Skin epidermis (tissue), 12 donors: ENCODE measurements around the gene SDK2.

Experiments
- H3K27ac ChIP-seq, 21 experiments: fragments of 200-600 bp; sonication (generic) in 11 of 21; one replicate each; pipeline ENCODE4 v1.5.0; 2020; ENCODE audit warnings: mild to moderate bottlenecking in 3 of 21, inconsistent platforms in 2 of 21, moderate library complexity in 2 of 21
- H3K4me3 ChIP-seq, 7 experiments: fragments of 200-600 bp; sonication (generic) in 2 of 7; one replicate each; pipeline ENCODE4 v1.5.0; 2020; ENCODE audit warnings: inconsistent platforms in 2 of 7, mild to moderate bottlenecking in 2 of 7, moderate library complexity in 1 of 7

SDK2 gene

DNA sequence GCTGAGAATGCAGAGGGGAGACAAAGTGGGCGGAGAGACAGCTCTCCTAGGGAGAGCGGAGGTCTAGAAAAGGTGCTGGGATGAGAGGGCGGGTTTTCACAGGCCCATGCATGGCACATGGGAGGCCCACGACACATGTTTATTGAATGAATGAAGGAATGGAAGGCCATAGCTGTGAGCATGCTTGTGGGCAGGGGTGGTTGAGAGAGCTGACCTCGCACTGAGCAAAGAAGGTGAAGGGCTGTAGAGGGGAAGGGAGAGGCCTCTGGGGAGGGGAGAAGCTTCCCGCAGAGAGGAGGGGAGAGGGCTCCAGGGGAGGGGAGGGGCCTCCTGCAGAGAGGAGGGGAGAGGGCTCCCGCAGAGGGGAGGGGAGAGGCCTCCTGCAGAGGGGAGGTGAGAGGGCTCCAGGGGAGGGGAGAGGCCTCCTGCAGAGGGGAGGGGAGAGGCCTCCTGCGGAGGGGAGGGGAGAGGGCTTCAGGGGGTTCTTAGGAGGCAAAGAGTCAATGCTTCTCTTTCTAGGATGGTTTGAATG lies 27.3 kb downstream of the SDK2 start:
- H3K27ac ChIP-seq: no peak overlapping the region
- H3K4me3 ChIP-seq: no peak overlapping the region

DNA sequence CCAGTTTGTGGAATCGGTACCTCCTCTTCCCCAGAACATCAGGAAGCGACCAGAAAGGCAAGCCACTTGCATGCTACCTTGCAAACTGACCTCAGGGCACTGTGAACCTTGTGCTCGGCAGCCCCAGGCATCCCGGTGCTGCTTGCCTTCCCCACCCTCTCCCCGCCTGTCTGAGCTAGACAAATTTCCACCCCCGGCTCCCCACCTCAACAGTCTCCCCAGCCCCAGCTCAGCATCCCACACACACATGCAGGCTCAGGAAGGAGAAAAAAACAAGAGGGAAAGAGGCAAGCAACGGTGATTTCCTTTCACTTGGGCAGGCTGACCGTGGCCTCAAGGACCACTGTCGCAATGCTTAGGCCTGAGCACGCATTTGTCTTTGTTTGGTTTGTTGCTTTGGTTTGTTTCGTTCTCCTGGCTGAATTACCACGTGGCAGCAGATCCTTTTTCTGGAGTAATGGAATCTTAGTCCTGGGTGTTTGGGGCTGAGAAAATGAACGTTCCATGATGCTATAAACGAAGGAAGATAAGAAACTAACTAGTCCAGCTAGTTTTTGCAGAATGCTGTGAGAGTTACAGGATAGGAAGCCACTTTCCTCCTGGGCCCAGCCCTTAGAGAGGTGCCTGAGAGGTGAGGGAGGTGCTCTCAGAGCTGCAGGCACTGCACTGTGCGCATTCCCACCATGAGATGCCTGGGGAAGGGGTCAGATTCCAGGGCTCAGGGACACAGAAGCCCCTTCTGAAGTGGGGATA lies 27.9 kb downstream of the SDK2 start:
- peak overlapping the region in 1 of 21 experiments; percentile 14 for H3K27ac ChIP-seq
- no peak overlapping the region for H3K4me3 ChIP-seq

DNA sequence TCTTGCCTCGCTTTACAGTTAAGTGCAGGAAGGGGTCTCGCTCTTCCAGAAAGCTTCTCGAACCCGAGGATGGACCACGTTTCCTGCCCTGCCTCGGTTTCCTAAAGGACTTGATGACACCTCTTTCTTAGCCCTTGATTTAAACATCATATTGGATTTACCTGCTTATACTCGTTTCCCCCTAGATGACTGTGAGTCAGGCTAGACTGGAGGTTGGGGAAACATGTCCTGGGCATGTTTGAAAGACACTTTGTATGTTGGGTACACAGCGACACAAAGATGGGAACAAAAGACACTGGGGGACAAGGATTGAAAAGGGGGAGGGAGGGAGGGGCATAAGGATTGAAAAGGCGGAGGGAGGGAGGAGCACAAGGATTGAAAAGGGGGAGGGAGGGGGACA lies 30.0 kb downstream of the SDK2 start:
- Histone ChIP-seq H3K27ac (peak overlapping the region in 10 of 21 experiments; percentile 5 to 65 (median 33)), H3K4me3 (no peak overlapping the region)

DNA sequence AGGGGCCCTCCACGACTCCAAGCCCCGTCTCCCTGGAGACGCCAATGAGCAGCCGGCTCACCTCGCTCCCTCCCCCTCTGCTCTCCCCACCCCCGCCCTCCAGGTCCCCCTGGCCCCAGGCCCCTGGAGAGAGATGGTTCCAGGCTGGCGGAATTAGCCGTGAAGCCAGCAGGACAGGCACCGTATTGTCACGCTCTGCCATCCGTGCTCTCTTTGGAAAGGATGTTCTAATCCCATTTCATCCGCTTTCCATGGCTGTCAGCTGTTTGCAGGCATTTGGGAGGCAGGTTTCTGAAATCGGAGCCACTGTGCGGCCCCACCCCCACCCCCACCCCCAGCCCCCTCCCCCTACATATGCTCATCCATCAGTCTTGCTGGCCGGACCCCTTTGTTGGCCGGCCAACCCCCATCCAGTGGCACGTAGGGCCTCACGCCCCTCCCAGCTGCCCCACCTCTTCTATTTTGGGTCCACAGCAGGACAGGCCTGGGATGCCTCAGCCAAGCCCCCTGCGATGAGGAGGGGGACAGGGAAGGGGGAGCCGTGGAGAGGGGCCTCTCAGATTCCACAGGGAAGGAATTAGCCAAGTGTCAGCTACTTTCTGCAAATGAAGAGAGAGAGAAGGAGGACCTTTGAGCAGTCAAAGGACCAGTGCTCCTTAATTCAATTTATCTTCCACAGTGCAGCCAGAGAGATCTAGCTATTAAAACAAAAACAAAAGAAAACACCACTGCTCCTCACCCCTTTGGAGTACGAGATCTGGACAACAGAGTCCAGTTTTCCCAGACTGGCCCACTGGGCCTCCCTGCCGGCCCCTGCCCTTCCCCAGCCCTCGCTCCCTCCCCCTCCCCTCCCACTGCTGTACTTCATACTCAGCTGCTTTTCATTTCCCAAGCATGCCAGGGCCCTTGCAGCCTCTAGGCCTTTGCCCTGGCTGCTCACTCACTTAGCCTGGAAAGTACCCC lies 30.7 kb downstream of the SDK2 start:
- Histone ChIP-seq H3K4me3 (no peak overlapping the region), H3K27ac (peak overlapping the region in 11 of 21 experiments; percentile 1 to 65 (median 29))

DNA sequence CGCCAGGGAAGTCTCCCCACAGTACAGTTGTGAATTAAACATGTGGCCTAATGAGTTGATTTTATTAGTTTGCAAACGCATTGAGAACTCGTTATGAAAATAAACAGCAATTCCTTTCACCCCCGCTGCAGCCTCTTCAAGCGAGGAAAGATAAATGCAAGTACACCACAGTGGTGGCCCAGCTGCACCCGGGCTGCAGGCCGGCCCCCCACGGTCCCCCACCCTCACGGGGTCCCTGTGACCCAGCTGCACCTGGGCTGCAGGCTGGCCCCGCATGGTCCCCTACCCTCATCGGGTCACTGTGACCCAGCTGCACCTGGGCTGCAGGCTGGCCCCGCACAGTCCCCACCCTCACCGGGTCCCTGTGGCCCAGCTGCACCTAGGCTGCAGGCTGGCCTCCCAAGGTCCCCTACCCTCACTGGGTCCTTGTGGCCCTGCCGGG lies 32.2 kb downstream of the SDK2 start:
- Histone ChIP-seq H3K4me3 (no peak overlapping the region), H3K27ac (no peak overlapping the region)

DNA sequence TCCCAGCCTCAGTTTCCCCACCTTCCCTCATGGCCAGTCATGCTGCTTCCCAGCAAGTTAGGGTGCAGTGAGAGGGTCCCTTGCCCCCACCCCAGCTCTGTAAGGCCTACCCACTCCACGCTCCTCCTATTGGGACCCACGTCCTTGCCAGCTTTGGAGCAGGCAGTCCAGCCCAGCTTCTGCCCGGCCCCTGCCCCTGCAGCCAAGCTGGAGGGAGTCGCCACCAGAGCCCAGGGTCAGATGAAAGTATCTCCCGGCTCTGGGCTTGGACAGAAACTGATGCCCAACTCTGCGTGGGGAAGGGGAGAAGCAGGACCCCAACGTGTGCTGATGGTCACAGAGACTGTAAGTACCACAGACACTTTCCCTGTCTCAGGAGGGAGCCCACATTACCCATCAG lies 32.6 kb downstream of the SDK2 start:
- Histone ChIP-seq H3K27ac (no peak overlapping the region), H3K4me3 (no peak overlapping the region)

DNA sequence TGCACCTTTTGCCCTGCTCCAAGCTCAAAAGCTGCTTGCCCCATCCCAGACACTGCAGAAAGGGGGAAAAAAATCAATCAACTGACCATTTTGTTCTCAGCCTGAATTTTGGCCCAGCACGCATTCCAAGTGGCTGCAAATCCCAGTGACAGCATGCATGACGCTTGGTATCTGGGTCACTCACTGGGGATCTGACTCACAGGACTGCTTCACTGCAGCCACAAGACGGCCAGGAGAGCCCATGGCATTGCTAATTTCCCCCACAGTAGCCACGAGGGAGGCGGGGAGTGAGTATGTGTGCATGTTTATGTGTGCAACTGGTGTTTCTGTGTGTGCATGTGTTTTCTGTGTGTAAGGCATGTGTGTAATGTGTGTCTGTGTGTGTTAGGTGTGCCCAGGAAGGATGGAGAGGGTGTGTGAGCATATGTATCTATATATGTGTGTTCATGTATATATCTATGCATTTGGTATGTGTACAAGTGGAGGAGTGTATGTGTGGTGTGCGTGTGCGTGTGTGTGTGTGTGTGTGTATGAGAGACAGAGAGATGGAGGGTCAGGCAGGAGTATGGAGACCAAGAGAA lies 33.8 kb downstream of the SDK2 start:
- Histone ChIP-seq H3K4me3 (no peak overlapping the region), H3K27ac (no peak overlapping the region)

DNA sequence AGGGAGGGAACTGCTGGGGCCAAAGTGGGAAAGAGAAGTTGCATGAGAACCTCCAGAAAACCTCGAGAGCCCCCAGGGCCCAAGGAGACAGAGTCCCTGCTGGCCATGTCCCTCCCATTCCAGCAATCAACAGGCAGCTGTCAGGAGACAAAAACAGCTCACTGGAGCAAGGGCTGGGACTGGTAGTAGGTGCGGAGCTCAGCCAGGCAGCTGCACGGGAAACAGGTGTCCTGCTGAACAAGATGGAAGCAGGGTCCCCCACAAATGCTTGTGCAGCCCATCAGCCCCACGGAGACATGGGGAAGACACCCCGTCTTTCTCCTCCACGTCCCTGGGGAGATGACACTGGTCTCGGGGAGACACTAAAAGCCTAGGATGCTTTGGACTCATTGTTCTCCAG lies 34.5 kb downstream of the SDK2 start:
- Histone ChIP-seq H3K4me3 (no peak overlapping the region), H3K27ac (no peak overlapping the region)

DNA sequence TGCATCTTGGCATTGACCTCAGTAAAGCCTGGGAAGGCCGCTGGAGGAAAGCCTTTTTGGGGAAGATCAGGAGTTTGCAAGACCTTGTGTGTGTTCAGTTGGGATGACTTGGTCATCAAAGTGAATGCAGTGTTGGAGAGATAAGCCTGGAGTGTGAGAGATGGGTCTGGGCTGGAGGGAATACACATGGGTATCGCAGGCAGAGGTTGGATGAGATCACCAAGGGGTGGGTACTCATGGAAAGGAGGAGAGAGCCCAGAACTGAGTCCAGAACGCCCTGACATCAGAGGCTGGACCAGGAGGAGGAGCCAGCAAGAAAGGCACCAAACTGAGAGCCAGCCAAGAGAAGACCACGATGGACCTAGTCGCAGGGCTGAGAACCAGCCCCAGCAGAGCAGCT lies 35.2 kb downstream of the SDK2 start:
- no peak overlapping the region for H3K27ac ChIP-seq
- no peak overlapping the region for H3K4me3 ChIP-seq

DNA sequence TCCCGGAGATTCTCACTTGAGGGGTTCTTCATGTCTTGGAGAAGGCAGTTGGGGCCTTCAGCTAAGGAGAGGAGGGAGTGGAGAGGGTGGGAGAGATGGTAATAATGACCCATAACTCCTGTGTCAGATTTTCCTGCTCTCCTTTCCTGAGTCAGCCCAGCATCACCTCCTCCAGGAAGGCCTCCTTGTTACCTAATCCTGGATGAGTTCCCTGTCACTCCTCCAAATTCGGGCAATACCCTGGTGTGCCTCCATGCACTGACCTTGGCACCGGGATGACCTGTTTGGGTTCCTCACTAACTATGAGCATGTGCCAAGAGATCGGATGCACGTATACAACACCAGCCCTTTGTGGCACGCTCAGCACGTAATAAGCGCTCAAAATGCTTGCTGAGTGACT lies 38.8 kb downstream of the SDK2 start:
- no peak overlapping the region for H3K27ac ChIP-seq

DNA sequence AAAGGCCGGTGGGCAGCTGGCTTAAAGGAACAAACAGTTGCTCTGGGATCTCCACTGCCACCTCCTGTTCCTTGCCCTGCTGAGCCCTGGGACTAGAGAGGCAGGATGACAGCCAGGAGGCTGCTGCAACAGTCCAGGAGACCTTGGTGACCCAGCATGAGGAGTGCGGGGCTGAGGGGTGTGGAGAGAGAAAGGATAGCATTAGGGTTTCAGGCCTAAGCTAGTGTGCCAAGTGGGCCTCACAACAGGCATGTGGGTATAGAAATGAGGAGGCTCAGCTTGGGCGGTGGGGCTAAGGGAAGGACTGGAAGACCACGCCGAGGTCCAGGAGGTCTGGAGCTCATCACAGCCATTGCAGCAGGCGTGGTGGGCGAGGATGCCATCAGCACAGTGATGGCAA lies 39.8 kb downstream of the SDK2 start:
- Histone ChIP-seq H3K27ac (no peak overlapping the region), H3K4me3 (no peak overlapping the region)

More for the DNA sequence above, 38.8 kb downstream of the SDK2 start:
- no peak overlapping the region for H3K4me3 ChIP-seq

DNA sequence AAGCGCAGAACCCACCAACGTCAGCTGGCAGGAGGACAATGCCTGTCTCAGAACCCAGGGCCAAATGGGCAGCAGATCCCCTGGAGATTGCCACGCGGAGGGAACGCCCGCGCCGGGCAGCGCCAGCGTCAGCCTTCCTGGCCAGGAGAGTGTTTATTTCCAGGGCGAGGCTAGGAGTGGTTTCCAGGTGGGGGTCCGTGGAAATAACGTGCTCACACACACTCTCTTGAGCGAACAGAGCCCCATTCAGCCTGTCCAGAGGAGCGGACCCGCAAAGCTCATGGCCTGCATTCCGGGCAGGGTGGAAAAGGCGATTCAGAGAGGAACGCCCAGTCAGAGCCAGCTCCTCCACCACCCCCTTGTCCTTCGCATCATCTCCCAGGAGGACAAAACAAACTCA lies 40.3 kb downstream of the SDK2 start:
- H3K27ac ChIP-seq: no peak overlapping the region
- H3K4me3 ChIP-seq: no peak overlapping the region

DNA sequence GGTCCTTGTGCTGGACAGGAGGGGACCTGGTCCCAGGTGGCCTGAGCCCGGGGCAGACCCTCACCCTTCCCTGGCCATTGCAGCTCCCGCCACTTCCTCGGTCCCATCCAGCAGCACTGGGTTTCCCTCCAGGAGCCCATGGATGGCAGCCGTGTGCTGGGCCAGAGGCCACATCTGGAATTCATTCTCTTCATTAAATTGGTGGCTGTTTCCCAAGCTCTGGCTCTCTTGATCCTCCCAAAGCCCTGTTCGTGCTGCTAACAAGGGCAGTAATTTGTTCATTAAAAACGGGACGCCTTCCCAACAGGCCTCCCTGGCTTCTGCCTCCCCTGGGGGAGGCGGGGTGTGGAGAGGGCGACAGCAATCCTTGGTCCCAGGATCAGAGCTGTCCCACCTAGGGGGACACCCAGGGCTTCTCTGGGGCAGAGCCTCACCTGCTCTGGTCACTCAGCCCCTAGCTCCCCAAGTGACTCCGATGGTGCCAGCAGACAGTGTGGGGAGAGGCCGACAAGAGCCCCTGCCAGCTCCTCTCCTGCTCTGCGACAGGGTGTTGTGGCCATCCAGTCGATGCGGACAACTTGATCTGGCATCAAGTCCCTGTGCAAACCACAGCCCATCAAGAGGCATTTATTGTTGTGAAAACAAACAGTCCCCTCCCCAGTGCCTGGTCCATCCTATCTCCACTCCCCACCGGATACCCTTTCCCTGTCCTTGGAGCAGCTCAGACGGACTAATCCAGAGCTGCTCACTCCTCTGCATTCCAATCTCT lies 44.0 kb downstream of the SDK2 start:
- no peak overlapping the region for H3K4me3 ChIP-seq

DNA sequence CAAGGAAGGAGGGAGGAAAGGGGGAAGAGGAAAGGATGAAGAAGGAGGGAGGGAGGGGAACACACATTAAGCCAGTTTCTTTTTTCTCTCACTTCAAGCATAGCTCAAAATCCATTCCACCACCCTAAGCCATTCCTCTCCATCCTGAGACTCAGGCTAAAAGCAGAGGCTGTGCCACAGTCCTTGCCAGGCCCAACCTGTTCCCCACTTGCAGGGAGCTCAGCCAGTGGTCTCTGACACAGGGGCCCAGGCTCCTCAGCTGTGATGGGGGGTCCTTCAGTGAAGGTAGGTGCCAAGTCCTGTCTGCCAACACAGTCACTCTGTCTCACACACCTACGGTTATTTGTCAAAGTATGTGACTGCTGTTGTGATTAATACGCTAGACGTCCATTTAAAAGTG lies 44.6 kb downstream of the SDK2 start:
- H3K4me3 ChIP-seq: no peak overlapping the region
- H3K27ac ChIP-seq: no peak overlapping the region

More for the DNA sequence above, 44.0 kb downstream of the SDK2 start:
- H3K27ac ChIP-seq: no peak overlapping the region

DNA sequence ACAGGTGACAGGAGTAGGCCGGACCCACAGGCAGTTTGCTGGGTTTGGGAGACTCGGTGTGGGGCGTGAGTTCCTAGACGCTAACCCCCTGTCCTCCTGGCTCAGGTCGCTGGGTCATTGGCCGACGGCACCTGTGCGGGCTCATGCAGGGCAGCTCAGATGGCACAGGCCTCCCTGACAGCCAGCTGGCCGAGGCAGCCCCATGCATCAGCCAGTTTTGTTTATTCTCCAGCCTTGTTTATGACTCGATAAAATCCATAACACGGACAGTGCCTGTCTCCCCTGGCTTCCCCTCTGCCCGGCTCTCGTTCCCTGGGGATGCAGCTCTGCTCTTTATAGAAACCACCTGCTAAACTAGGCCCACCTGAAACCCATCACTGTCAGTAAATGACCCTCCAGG lies 46.0 kb downstream of the SDK2 start:
- H3K4me3 ChIP-seq: no peak overlapping the region
- no peak overlapping the region for H3K27ac ChIP-seq

DNA sequence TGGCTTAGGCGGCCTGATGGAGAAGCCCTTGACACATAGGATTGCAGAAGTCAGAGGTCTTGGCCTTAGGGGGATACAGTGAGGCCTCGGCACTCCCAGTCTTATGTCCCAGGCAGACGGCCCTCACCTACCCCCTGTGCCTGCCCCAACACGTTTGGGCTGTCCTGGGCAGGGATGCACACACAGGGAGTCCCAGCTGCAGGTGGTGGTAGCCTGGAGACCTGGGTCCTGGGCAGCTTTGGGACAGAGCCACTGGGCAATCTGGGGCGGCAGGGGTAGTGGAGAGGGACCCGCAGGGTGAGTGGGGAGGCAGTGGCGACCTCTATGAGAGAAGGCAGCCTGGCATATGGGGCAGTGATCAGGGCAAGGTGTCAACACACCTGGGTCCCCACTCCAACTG lies 48.3 kb downstream of the SDK2 start:
- Histone ChIP-seq H3K27ac (peak overlapping the region in 1 of 21 experiments; percentile 53), H3K4me3 (no peak overlapping the region)

DNA sequence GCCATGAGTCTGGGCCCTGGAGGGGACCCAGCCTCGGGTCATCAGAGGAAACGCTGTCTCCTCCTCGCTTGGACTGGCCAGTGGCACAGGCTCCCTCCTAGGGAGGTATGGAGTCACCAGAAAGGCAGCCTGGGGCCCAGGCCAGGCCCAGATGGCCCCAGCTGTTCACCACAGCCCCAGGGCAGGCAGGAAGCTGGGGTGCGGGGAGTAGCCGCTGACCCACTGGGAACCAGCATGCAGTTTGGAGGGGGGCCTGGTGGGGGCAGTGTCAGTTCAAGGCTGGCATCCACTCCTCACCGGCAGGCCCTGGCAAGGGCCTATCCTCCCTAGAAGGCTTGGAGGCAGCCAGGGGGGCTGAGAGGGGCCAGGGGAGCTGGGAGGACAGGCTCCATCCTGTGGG lies 48.8 kb downstream of the SDK2 start:
- H3K4me3 ChIP-seq: no peak overlapping the region
- peak overlapping the region in 1 of 21 experiments; percentile 53 for H3K27ac ChIP-seq

DNA sequence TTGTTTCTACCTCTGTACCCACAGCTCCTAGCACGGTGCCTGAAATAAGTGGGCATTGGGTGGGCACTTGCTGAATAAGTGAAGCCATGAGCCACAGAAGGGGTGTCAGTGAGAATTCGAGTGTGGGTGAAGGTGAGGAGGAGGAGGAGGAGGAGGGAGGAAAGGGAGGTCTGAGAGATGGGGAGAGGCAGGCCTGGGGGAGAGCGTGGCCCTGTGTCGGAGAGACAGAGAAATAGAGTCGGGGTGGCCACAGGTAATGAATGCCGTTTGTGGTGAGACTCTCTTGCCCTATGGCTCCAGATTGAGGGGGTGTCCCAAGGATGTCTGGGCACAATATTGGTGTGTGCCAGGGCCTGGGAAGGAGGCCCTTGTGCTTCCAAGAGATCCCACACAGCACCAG lies 49.2 kb downstream of the SDK2 start:
- no peak overlapping the region for H3K4me3 ChIP-seq
- peak overlapping the region in 1 of 21 experiments; percentile 53 for H3K27ac ChIP-seq

DNA sequence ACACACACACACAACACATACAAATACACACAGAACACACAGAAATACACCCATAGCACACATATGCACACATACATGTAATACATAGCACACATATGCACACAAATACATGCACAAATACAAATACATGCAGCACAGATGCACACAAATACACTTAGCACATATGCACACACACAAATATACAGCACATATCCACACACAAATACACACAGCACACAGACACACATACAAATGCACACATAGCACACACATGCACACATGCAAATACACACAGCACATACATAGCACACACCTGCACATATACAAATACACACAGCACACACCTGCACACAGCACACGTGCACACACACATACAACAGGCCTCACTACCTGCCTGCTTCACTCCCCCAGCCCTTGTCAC lies 49.6 kb downstream of the SDK2 start:
- H3K27ac ChIP-seq: no peak overlapping the region
- no peak overlapping the region for H3K4me3 ChIP-seq
